CD4-positive, alpha-beta T cell treated with Interleukin-4 for 1 hour (primary cell): Measurements from ENCODE around the gene EAPP.
"Not testable (repeated sequence)": the region's sequence is repeated elsewhere in the genome, so short reads cannot be mapped to it uniquely, and the experiment has no call there.

Source experiments
- DNase-seq, 2 donors: peaks; one replicate each; pipeline ENCODE4 v3.0.0-alpha.2; 2020 to 2022

EAPP gene

GRCh38 chr14:34478261-34478660 is 61.2 kb downstream of the EAPP start:
- no peak for DNase-seq

- not testable (repeated sequence) for DNase-seq
These were observed 63.5 kb downstream of the EAPP start for GRCh38 chr14:34476036-34476435.

- DNase-seq, result no peak
These were observed 64.3 kb downstream of the EAPP start for GRCh38 chr14:34475163-34475562.

GRCh38 chr14:34474187-34474679 is 65.3 kb downstream of the EAPP start:
- no peak for DNase-seq

- no peak for DNase-seq
These were observed 66.7 kb downstream of the EAPP start for GRCh38 chr14:34472706-34473279.

GRCh38 chr14:34470319-34470718 is 69.2 kb downstream of the EAPP start:
- DNase-seq, result no peak

- DNase-seq, result no peak
These were observed 72.8 kb downstream of the EAPP start for GRCh38 chr14:34466691-34467090.
